SK-N-SH (cell line): ENCODE results near the gene SMPD3. TPM values are rescaled to one million over a fixed set of nuclear protein-coding genes. Genes with fewer than 3 reads are reported as not detected.

Experiments
- CTCF ChIA-PET: fragments of 300-600, 350-600 bp; formaldehyde crosslinking; extraction: SDS; loops from one replicate; lab custom pipeline; 2021; lab: Yijun Ruan, JAX
- POLR2A ChIA-PET: fragments of 350-600 bp; sonication (Branson Sonifier 250); formaldehyde crosslinking; extraction: SDS; loops from one replicate; lab custom pipeline; 2020; ENCODE audit warnings: antibody characterized with exemption, inconsistent platforms; lab: Yijun Ruan, JAX
- DNase-seq: peaks from one replicate; pipeline ENCODE4 v3.0.0; 2012
- H2AFZ ChIP-seq: fragments of 200-600 bp; sonication (generic); 2 replicates; pipeline ENCODE4 v1.8.1; 2016; ENCODE audit warnings: antibody characterized with exemption, mild to moderate bottlenecking, low read depth
- H3F3A ChIP-seq: fragments of 200-600 bp; sonication (generic); replicated peaks from 2 replicates; pipeline ENCODE3; 2016; ENCODE audit warnings: antibody characterized with exemption, mild to moderate bottlenecking; ENCODE audit not compliant: insufficient read depth
- H3K27ac ChIP-seq, 2 experiments: fragments of 200-500 bp in 1 of 2; fragments of 200-600 bp in 1 of 2; sonication (Bioruptor generic) in 1 of 2; sonication (generic), shearing (Covaris generic) in 1 of 2; 2 replicates each; pipeline versions ENCODE4 v1.5.1 to v1.6.1; 2014 to 2016; ENCODE audit warnings: low read depth in 2 of 2, inconsistent platforms in 1 of 2, low read length in 1 of 2, mild to moderate bottlenecking in 1 of 2, mixed read lengths in 1 of 2
- H3K27me3 ChIP-seq: fragments of 200-600 bp; sonication (generic), shearing (Covaris generic); 2 replicates; pipeline ENCODE4 v1.6.1; 2016; ENCODE audit warnings: mixed run types; ENCODE audit not compliant: insufficient read depth
- H3K36me3 ChIP-seq, 2 experiments: fragments of 200-500 bp in 1 of 2; fragments of 200-600 bp in 1 of 2; sonication (Bioruptor generic) in 1 of 2; sonication (generic) in 1 of 2; replicated peaks in 1 of 2; 2 replicates each; pipeline versions ENCODE3 to v1.5.1; 2014 to 2016; ENCODE audit warnings: low read length in 1 of 2, mild to moderate bottlenecking in 1 of 2; ENCODE audit not compliant: insufficient read depth in 2 of 2, control insufficient read depth in 1 of 2
- H3K4me1 ChIP-seq, 2 experiments: fragments of 200-500 bp in 1 of 2; fragments of 200-600 bp in 1 of 2; sonication (Bioruptor generic) in 1 of 2; sonication (generic), shearing (Covaris generic) in 1 of 2; 2 replicates each; pipeline versions ENCODE4 v1.5.1 to v1.6.1; 2014 to 2016; ENCODE audit warnings: low read depth in 1 of 2, low read length in 1 of 2, mixed run types in 1 of 2; ENCODE audit not compliant: insufficient read depth in 2 of 2, control insufficient read depth in 1 of 2
- H3K4me2 ChIP-seq: fragments of 200-600 bp; sonication (generic), shearing (Covaris generic); 2 replicates; pipeline ENCODE4 v1.6.1; 2017; ENCODE audit warnings: mixed run types
- H3K4me3 ChIP-seq, 2 experiments: fragments of 200-500 bp in 1 of 2; fragments of 200-600 bp in 1 of 2; sonication (Bioruptor generic) in 1 of 2; sonication (generic), shearing (Covaris generic) in 1 of 2; 2 replicates each; pipeline versions ENCODE4 v1.5.1 to v1.8.1; 2014 to 2016; ENCODE audit warnings: low read depth in 2 of 2, inconsistent platforms in 1 of 2, low read length in 1 of 2, mild to moderate bottlenecking in 1 of 2, mixed read lengths in 1 of 2, moderate library complexity in 1 of 2
- H3K79me2 ChIP-seq: fragments of 200-600 bp; sonication (generic); 2 replicates; pipeline ENCODE4 v1.8.1; 2017; ENCODE audit warnings: mild to moderate bottlenecking; ENCODE audit not compliant: insufficient read depth
- H3K9ac ChIP-seq: fragments of 200-600 bp; sonication (generic); 2 replicates; pipeline ENCODE4 v1.6.1; 2017; ENCODE audit warnings: mixed run types
- H3K9me2 ChIP-seq: fragments of 200-600 bp; sonication (generic); 2 replicates; pipeline ENCODE4 v1.6.1; 2017; ENCODE audit warnings: mixed run types
- H3K9me3 ChIP-seq: fragments of 200-600 bp; sonication (generic); 2 replicates; pipeline ENCODE4 v1.6.1; 2017; ENCODE audit warnings: mixed run types, mild to moderate bottlenecking, moderate library complexity
- H4K20me1 ChIP-seq: fragments of 200-600 bp; sonication (generic); 2 replicates; pipeline ENCODE4 v1.6.1; 2017; ENCODE audit warnings: mild to moderate bottlenecking, mixed run types; ENCODE audit not compliant: insufficient read depth
- ELF1 ChIP-seq: IDR thresholded peaks from 2 replicates; pipeline ENCODE4 v1.4.0; 2012
- EP300 ChIP-seq, 2 experiments: IDR thresholded peaks; 2 replicates each; pipeline versions ENCODE4 v1.4.0 to v1.6.1; 2012; ENCODE audit warnings: borderline replicate concordance in 1 of 2, low read depth in 1 of 2, low read length in 1 of 2
- EZH2phosphoT487 ChIP-seq: fragments of 200-600 bp; sonication (generic); IDR thresholded peaks from 2 replicates; pipeline ENCODE4 v1.6.1; 2017; ENCODE audit warnings: low read depth, mixed run types, mild to moderate bottlenecking, antibody characterized with exemption, moderate library complexity, borderline replicate concordance
- FOXJ3 ChIP-seq: sonication (generic); formaldehyde crosslinking; IDR thresholded peaks from 2 replicates; pipeline ENCODE4 v1.5.1; 2020; ENCODE audit warnings: mild to moderate bottlenecking, missing genetic modification reagents
- GABPA ChIP-seq: IDR thresholded peaks from 2 replicates; pipeline ENCODE4 v1.4.0; 2012; ENCODE audit warnings: low read depth, mild to moderate bottlenecking
- NRF1 ChIP-seq: IDR thresholded peaks from 2 replicates; pipeline ENCODE4 v1.6.1; 2012; ENCODE audit warnings: low read depth, mild to moderate bottlenecking, low read length
- POLR2AphosphoS5 ChIP-seq: IDR thresholded peaks from 2 replicates; pipeline ENCODE4 v1.6.1; 2012; ENCODE audit warnings: low read depth, low read length
- RAD21 ChIP-seq: IDR thresholded peaks from 2 replicates; pipeline ENCODE4 v1.6.1; 2012; ENCODE audit warnings: mild to moderate bottlenecking, low read length
- RCOR1 ChIP-seq: fragments of 150-350 bp; IDR thresholded peaks from 2 replicates; pipeline ENCODE4 v1.6.1; 2017; ENCODE audit warnings: antibody characterized with exemption, low read length
- REST ChIP-seq: IDR thresholded peaks from 2 replicates; pipeline ENCODE4 v1.6.1; 2012; ENCODE audit warnings: mild to moderate bottlenecking, low read depth, low read length, moderate library complexity
- RFX5 ChIP-seq: IDR thresholded peaks from 2 replicates; pipeline ENCODE4 v1.6.1; 2012; ENCODE audit warnings: mild to moderate bottlenecking, improper control_type of control experiment, low read length
- RXRA ChIP-seq: IDR thresholded peaks from 2 replicates; pipeline ENCODE4 v1.4.0; 2012; ENCODE audit warnings: low read depth, mild to moderate bottlenecking, borderline replicate concordance
- SIN3A ChIP-seq: IDR thresholded peaks from 2 replicates; pipeline ENCODE4 v1.6.1; 2012; ENCODE audit warnings: low read depth, mild to moderate bottlenecking, low read length, moderate library complexity, borderline replicate concordance
- SMC3 ChIP-seq: IDR thresholded peaks from 2 replicates; pipeline ENCODE4 v1.6.1; 2012; ENCODE audit warnings: low read depth, low read length, improper control_type of control experiment
- TAF1 ChIP-seq: IDR thresholded peaks from 2 replicates; pipeline ENCODE4 v1.6.1; 2012; ENCODE audit warnings: low read depth, mild to moderate bottlenecking, low read length, moderate library complexity, borderline replicate concordance
- TCF12 ChIP-seq: IDR thresholded peaks from 2 replicates; pipeline ENCODE4 v1.4.0; 2012
- TEAD4 ChIP-seq: IDR thresholded peaks from 2 replicates; pipeline ENCODE4 v1.4.0; 2012; ENCODE audit warnings: mild to moderate bottlenecking, borderline replicate concordance; ENCODE audit not compliant: insufficient read depth
- USF1 ChIP-seq: IDR thresholded peaks from 2 replicates; pipeline ENCODE4 v1.4.0; 2012; ENCODE audit warnings: low read depth, borderline replicate concordance
- WGBS: methylation state at CpG from one replicate; pipeline ENCODE4 v1.1.6; 2017; ENCODE audit warnings: low lambda C conversion rate; 5-methylcytosine and 5-hydroxymethylcytosine counted together
- polyA plus RNA-seq, 3 experiments: library from polyadenylated mRNA; depleted of rRNA; stranded (reverse); fragments of >200 nt; gene quantifications; 2 replicates each; pipeline ENCODE4 v1.2.3, GENCODE V29; 2012
- TF ChIP-seq, protein P1 (sequence below): IDR thresholded peaks from 2 replicates; pipeline ENCODE4; 2012
- TF ChIP-seq, protein P2 (sequence below): IDR thresholded peaks from 2 replicates; pipeline ENCODE4 v1.4.0; 2012; ENCODE audit warnings: low read depth
- TF ChIP-seq, protein P3 (sequence below): IDR thresholded peaks from 2 replicates; pipeline ENCODE4 v1.4.0; 2012; ENCODE audit warnings: low read depth, borderline replicate concordance

SMPD3 gene
- polyA plus RNA-seq, 1 of the 3 experiments (the other 2 are of a cell fraction) = 0.38 TPM

DNA sequence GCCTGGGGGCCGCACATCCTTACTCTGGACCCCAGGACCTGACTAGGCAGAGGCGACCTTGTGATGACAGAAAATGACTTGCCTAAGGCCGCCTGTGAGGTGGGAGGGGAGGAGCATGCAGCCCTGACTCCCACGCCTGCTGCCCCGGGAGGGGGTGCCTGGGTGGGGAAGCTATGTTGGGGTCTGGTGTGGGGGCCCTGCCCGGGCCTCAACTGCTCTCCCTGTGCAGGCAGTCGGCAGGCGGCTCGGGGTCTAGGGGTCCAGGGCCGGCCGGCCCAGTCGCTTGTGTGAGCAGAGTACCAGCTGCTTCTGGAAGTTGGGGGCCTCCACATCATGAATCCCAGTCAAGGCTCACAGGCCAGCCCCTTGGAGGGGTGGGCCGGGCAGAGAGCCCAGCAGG, 89.4 kb downstream of the SMPD3 start (continued):
- TF ChIP-seq NRF1 = no peak
- no peak for TF ChIP-seq POLR2AphosphoS5
- TF ChIP-seq SMC3 = no peak
- TF ChIP-seq, all 33 proteins: peak for 0

- TF ChIP-seq RXRA (no peak), GABPA (no peak), ELF1 (no peak), EP300 (IDR thresholded peaks at IDR 0.05; ENCODE audit: borderline replicate concordance in 1 of 2, low read depth in 1 of 2, low read length in 1 of 2) (no peak), TAF1 (no peak), SMC3 (no peak), SIN3A (no peak), TEAD4 (no peak), USF1 (no peak), NRF1 (no peak), RAD21 (no peak), RCOR1 (no peak), REST (no peak), TCF12 (no peak), FOXJ3 (CRISPR knock-in tag) (no peak), RFX5 (no peak), EZH2phosphoT487 (no peak)
- TF ChIP-seq, protein P1, sequence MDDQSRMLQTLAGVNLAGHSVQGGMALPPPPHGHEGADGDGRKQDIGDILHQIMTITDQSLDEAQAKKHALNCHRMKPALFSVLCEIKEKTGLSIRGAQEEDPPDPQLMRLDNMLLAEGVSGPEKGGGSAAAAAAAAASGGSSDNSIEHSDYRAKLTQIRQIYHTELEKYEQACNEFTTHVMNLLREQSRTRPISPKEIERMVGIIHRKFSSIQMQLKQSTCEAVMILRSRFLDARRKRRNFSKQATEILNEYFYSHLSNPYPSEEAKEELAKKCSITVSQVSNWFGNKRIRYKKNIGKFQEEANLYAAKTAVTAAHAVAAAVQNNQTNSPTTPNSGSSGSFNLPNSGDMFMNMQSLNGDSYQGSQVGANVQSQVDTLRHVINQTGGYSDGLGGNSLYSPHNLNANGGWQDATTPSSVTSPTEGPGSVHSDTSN = no peak
- TF ChIP-seq, protein P2, sequence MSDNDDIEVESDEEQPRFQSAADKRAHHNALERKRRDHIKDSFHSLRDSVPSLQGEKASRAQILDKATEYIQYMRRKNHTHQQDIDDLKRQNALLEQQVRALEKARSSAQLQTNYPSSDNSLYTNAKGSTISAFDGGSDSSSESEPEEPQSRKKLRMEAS = no peak
- TF ChIP-seq, protein P3, sequence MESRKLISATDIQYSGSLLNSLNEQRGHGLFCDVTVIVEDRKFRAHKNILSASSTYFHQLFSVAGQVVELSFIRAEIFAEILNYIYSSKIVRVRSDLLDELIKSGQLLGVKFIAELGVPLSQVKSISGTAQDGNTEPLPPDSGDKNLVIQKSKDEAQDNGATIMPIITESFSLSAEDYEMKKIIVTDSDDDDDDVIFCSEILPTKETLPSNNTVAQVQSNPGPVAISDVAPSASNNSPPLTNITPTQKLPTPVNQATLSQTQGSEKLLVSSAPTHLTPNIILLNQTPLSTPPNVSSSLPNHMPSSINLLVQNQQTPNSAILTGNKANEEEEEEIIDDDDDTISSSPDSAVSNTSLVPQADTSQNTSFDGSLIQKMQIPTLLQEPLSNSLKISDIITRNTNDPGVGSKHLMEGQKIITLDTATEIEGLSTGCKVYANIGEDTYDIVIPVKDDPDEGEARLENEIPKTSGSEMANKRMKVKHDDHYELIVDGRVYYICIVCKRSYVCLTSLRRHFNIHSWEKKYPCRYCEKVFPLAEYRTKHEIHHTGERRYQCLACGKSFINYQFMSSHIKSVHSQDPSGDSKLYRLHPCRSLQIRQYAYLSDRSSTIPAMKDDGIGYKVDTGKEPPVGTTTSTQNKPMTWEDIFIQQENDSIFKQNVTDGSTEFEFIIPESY = no peak
- no peak overlapping the region for H3K27ac ChIP-seq
- H3K9me2 ChIP-seq = no peaks in the 10 kb centered on the region
- peaks cover 0 to 20% of the 10 kb centered on the region in 2 experiments; a peak in 2 of 4 replicates for H3K4me1 ChIP-seq
- H4K20me1 ChIP-seq = no peaks in the 10 kb centered on the region
- H3K36me3 ChIP-seq = peaks cover under 1 to 32% of the 10 kb centered on the region in 2 experiments
- no peaks in the 10 kb centered on the region for H3F3A ChIP-seq
- DNase-seq = peak; percentile 24
- H3K9me3 ChIP-seq = no peaks in the 10 kb centered on the region
- H2AFZ ChIP-seq = no peak overlapping the region
- ChIA-PET POLR2A (no interaction called here), CTCF (interaction anchor here (1.4 to 2.6 kb wide), 4 partner anchors 24 to 163 kb away, joined by 4 to 11 read pairs (median 7); no protein-coding TSS in a partner anchor)
- H3K9ac ChIP-seq = no peak overlapping the region
- no peaks in the 10 kb centered on the region for H3K79me2 ChIP-seq
- H3K4me2 ChIP-seq = no peak overlapping the region
- 89% methylated on average over 9 of the region's 11 CpGs for WGBS
- H3K4me3 ChIP-seq = no peak overlapping the region
- H3K27me3 ChIP-seq = no peaks in the 10 kb centered on the region
Observed at GRCh38 chr16:68357923-68358322, 90.4 kb downstream of the SMPD3 start.
